Erythroblast (primary cell): ENCODE measurements around the gene INHBB.

Experiments
- GATA1 ChIP-seq: IDR thresholded peaks from 2 replicates; pipeline ENCODE4 v1.6.1; 2011; ENCODE audit warnings: low read depth, mild to moderate bottlenecking, control low read depth, low read length, moderate library complexity
- POLR2A ChIP-seq: IDR thresholded peaks from 2 replicates; pipeline ENCODE4 v1.6.1; 2011; ENCODE audit warnings: mild to moderate bottlenecking, low read length

- TF ChIP-seq POLR2A: no peak
- TF ChIP-seq GATA1: no peak
Observed at GRCh38 chr2:120317916-120318315, 28.0 kb upstream of the INHBB start.
